Omental fat pad (tissue), 4 donors: Measurements from ENCODE around the gene RRP1B. TPM values are rescaled to one million over a fixed set of nuclear protein-coding genes. Genes with fewer than 3 reads are reported as not detected.
"Not testable (repeated sequence)": the region's sequence is repeated elsewhere in the genome, so short reads cannot be mapped to it uniquely, and the experiment has no call there.

Experiments used
- ATAC-seq: fragments of 150-250 bp; one replicate; pipeline ENCODE4 v1.9.1; 2016; ENCODE audit warnings: mild to moderate bottlenecking, moderate library complexity; ENCODE audit not compliant: low FRiP score
- DNase-seq: peaks from one replicate; pipeline ENCODE4 v3.0.0-alpha.2; 2019; ENCODE audit warnings: low spot score
- CTCF ChIP-seq, 3 donors: fragments of 450-650 bp; IDR thresholded peaks; one replicate each; pipeline ENCODE4 v1.5.1; 2016 to 2017; ENCODE audit warnings: antibody characterized with exemption in 3 of 3, mild to moderate bottlenecking in 3 of 3, moderate library complexity in 2 of 3
- total RNA-seq, 4 donors: library from RNA; depleted of rRNA; stranded (reverse); fragments of >200 nt; gene quantifications; one replicate each; pipeline ENCODE4 v1.1.0, GENCODE V29; 2016

Gene RRP1B
- 10 to 100 TPM; 19.4 to 47.4 (median 22.0) TPM for total RNA-seq

GRCh38 chr21:43659136-43660000 lies at the start of gene RRP1B, which contains the start of gene HSF2BP:
RRP1B (plus strand) TSS chr21:43659560; CDS start chr21:43659665, 105 bp downstream.
HSF2BP (minus strand) TSS chr21:43659488; CDS start chr21:43658096, 1,392 bp downstream.
- ATAC-seq (peak; percentile 82), DNase-seq (peak; percentile 58)
- TF ChIP-seq CTCF (IDR thresholded peaks at IDR 0.05), result no peak

GRCh38 chr21:43611598-43612369 lies 47.6 kb upstream of the RRP1B start:
- peak; percentile 82 for ATAC-seq
- DNase-seq, result no peak

GRCh38 chr21:43613755-43614638 lies 45.4 kb upstream of the RRP1B start:
- no peak for TF ChIP-seq CTCF (IDR thresholded peaks at IDR 0.05)
- ATAC-seq (no peak), DNase-seq (no peak)

More at GRCh38 chr21:43611598-43612369, 47.6 kb upstream of the RRP1B start:
- TF ChIP-seq CTCF (IDR thresholded peaks at IDR 0.05), result no peak

- TF ChIP-seq CTCF (IDR thresholded peaks at IDR 0.05), result no peak
- no peak for ATAC-seq
- DNase-seq, result no peak
Measured at GRCh38 chr21:43614839-43615238, 44.5 kb upstream of the RRP1B start.

- ATAC-seq, result not testable (repeated sequence)
Measured at GRCh38 chr21:43616861-43617260, 42.5 kb upstream of the RRP1B start.

GRCh38 chr21:43618940-43619339 lies 40.4 kb upstream of the RRP1B start:
- ATAC-seq (no peak), DNase-seq (no peak)
- no peak for TF ChIP-seq CTCF (IDR thresholded peaks at IDR 0.05)

More at GRCh38 chr21:43616861-43617260, 42.5 kb upstream of the RRP1B start:
- DNase-seq, result not testable (repeated sequence)
